ENCODE measurements around the gene CAPN15.

Gene CAPN15

GRCh38 chr16:560701-561412 lies 33.3 kb downstream of the CAPN15 start:
- DNase-seq (ENCODE audit: low read depth in 1 of 2, low spot score in 1 of 2) = no peak

- DNase-seq (ENCODE audit: low read depth in 1 of 2, low spot score in 1 of 2) = no peak
Measured at GRCh38 chr16:561413-561794, 33.9 kb downstream of the CAPN15 start.

- DNase-seq (ENCODE audit: low read depth in 1 of 2, low spot score in 1 of 2) = no peak
Measured at GRCh38 chr16:561957-562938, 34.7 kb downstream of the CAPN15 start.

- DNase-seq (ENCODE audit: low read depth in 1 of 2, low spot score in 1 of 2) = no peak
Measured at GRCh38 chr16:563072-563644, 35.6 kb downstream of the CAPN15 start.

- no peak for DNase-seq (ENCODE audit: low read depth in 1 of 2, low spot score in 1 of 2)
Measured at GRCh38 chr16:564690-565418, 37.3 kb downstream of the CAPN15 start.

GRCh38 chr16:565419-566330 lies 38.2 kb downstream of the CAPN15 start:
- DNase-seq (ENCODE audit: low read depth in 1 of 2, low spot score in 1 of 2) = no peak

GRCh38 chr16:566475-567372 lies 39.2 kb downstream of the CAPN15 start, which contains the start of gene NHLRC4:
Gene NHLRC4, plus strand, starts transcription at chr16:567005. Its CDS starts 1,043 bp downstream, at chr16:568048.
- peak in 1 of 2 donors; percentile 35 for DNase-seq (ENCODE audit: low read depth in 1 of 2, low spot score in 1 of 2)

GRCh38 chr16:567373-568256 lies 40.1 kb downstream of the CAPN15 start:
- no peak for DNase-seq (ENCODE audit: low read depth in 1 of 2, low spot score in 1 of 2)

GRCh38 chr16:568401-569258 lies 41.1 kb downstream of the CAPN15 start:
- DNase-seq (ENCODE audit: low read depth in 1 of 2, low spot score in 1 of 2) = no peak

GRCh38 chr16:569445-570254 lies 42.1 kb downstream of the CAPN15 start, which contains the start of gene PIGQ:
Gene PIGQ, plus strand, starts transcription at chr16:569968. Its CDS starts 4,107 bp downstream, at chr16:574075.
- DNase-seq (ENCODE audit: low read depth in 1 of 2, low spot score in 1 of 2) = peak; percentile 49 to 52

- no peak for DNase-seq (ENCODE audit: low read depth in 1 of 2, low spot score in 1 of 2)
Measured at GRCh38 chr16:572865-573650, 45.5 kb downstream of the CAPN15 start.

- no peak for DNase-seq (ENCODE audit: low read depth in 1 of 2, low spot score in 1 of 2)
Measured at GRCh38 chr16:574021-574760, 46.7 kb downstream of the CAPN15 start.

- DNase-seq (ENCODE audit: low read depth in 1 of 2, low spot score in 1 of 2) = no peak
Measured at GRCh38 chr16:575354-576196, 48.1 kb downstream of the CAPN15 start.
